HepG2 (cell line): ENCODE results near the gene DNASE1. TPM values are rescaled to one million over a fixed set of nuclear protein-coding genes. Genes with fewer than 3 reads are reported as not detected.

ENCODE experiments used
- ATF7-NPFF ChIP-seq: sonication (generic); formaldehyde crosslinking; IDR thresholded peaks from 2 replicates; pipeline ENCODE4 v1.8.1; 2023; ENCODE audit warnings: mild to moderate bottlenecking, low read depth, missing genetic modification reagents, moderate library complexity
- CAMTA2 ChIP-seq: sonication (generic); formaldehyde crosslinking; IDR thresholded peaks from 2 replicates; pipeline ENCODE4 v1.4.0; 2020; ENCODE audit warnings: mild to moderate bottlenecking, missing genetic modification reagents, borderline replicate concordance
- DMAP1 ChIP-seq: IDR thresholded peaks from 2 replicates; pipeline ENCODE4 v1.6.1; 2016
- ERF ChIP-seq: IDR thresholded peaks from 2 replicates; pipeline ENCODE4 v1.6.1; 2018; ENCODE audit warnings: missing biosample characterization, missing genetic modification reagents
- ETV5 ChIP-seq: IDR thresholded peaks from 2 replicates; pipeline ENCODE4 v1.6.1; 2018; ENCODE audit warnings: missing biosample characterization, missing genetic modification reagents, inconsistent platforms, borderline replicate concordance
- FOSL1 ChIP-seq: sonication (generic); formaldehyde crosslinking; IDR thresholded peaks from 2 replicates; pipeline ENCODE4 v1.9.0; 2021; ENCODE audit warnings: missing genetic modification reagents, borderline replicate concordance
- IKZF4 ChIP-seq: sonication (generic); formaldehyde crosslinking; IDR thresholded peaks from 2 replicates; pipeline ENCODE4 v1.5.1; 2020; ENCODE audit warnings: borderline replicate concordance, mild to moderate bottlenecking, low read depth, missing genetic modification reagents; ENCODE audit errors: not compliant biosample characterization
- ISL2 ChIP-seq: sonication (generic); formaldehyde crosslinking; IDR thresholded peaks from 2 replicates; pipeline ENCODE4 v1.5.0; 2020; ENCODE audit warnings: missing genetic modification reagents
- KAT2B ChIP-seq: fragments of 150-350 bp; IDR thresholded peaks from 2 replicates; pipeline ENCODE4 v1.6.1; 2014; ENCODE audit warnings: low read depth, low read length, borderline replicate concordance
- KMT2A ChIP-seq: sonication (generic); formaldehyde crosslinking; IDR thresholded peaks from 2 replicates; pipeline ENCODE4 v1.4.0; 2020; ENCODE audit warnings: missing genetic modification reagents
- SP4 ChIP-seq: sonication (generic); formaldehyde crosslinking; IDR thresholded peaks from 2 replicates; pipeline ENCODE4 v1.8.1; 2023; ENCODE audit warnings: mild to moderate bottlenecking, missing genetic modification reagents
- XRCC5 ChIP-seq: fragments of 200-400 bp; formaldehyde crosslinking; optimal IDR thresholded peaks from 2 replicates; pipeline ENCODE3; 2017; ENCODE audit warnings: mild to moderate bottlenecking, low read length
- ZNF253 ChIP-seq: sonication (generic); formaldehyde crosslinking; IDR thresholded peaks from 2 replicates; pipeline ENCODE4 v1.8.0; 2022; ENCODE audit warnings: mild to moderate bottlenecking, missing genetic modification reagents, borderline replicate concordance
- ZNF841 ChIP-seq: sonication (generic); formaldehyde crosslinking; IDR thresholded peaks from 2 replicates; pipeline ENCODE4 v1.8.1; 2023; ENCODE audit warnings: missing genetic modification reagents, borderline replicate concordance
- polyA plus RNA-seq, 8 experiments: library from polyadenylated mRNA; depleted of rRNA in 3 of 8; stranded (reverse) in 7 of 8; unstranded in 1 of 8; fragments of >200 nt; fragmentation: Illumina TruSeq in 4 of 8; extraction: Trizol in 4 of 8; gene quantifications; 2 replicates each; pipeline versions ENCODE4 v1.2.1 to v1.2.3, GENCODE V29; 2011 to 2016; ENCODE audit warnings: low read depth in 4 of 8, missing spikeins in 1 of 8, mixed read lengths in 1 of 8; ENCODE audit not compliant: insufficient read depth in 1 of 8
- total RNA-seq, 5 experiments: library from RNA; depleted of rRNA; stranded (reverse); fragments of >200 nt; fragmentation: Illumina TruSeq; extraction: Trizol; gene quantifications; 2 replicates each; pipeline ENCODE4 v1.2.3, GENCODE V29; 2016; ENCODE audit warnings: low read depth in 1 of 5
- TF ChIP-seq, protein P1 (sequence below): IDR thresholded peaks from 2 replicates; pipeline ENCODE4 v1.6.1; 2018; ENCODE audit warnings: missing genetic modification reagents
- TF ChIP-seq, protein P2 (sequence below): sonication (generic); formaldehyde crosslinking; IDR thresholded peaks from 2 replicates; pipeline ENCODE4 v1.5.1; 2020; ENCODE audit warnings: missing genetic modification reagents, mild to moderate bottlenecking, borderline replicate concordance
- TF ChIP-seq, protein P3 (sequence below): sonication (generic); formaldehyde crosslinking; IDR thresholded peaks from 2 replicates; pipeline ENCODE4 v1.4.0; 2020; ENCODE audit warnings: missing genetic modification reagents
- TF ChIP-seq, protein P4 (sequence below): sonication (generic); formaldehyde crosslinking; IDR thresholded peaks from 2 replicates; pipeline ENCODE4 v1.5.0; 2020; ENCODE audit warnings: mild to moderate bottlenecking, missing genetic modification reagents
- TF ChIP-seq, protein P5 (sequence below), 2 experiments: IDR thresholded peaks; 2 replicates each; pipeline ENCODE4 v1.6.1; 2011 to 2012; ENCODE audit warnings: low read length in 2 of 2, borderline replicate concordance in 1 of 2, low read depth in 1 of 2, mild to moderate bottlenecking in 1 of 2, moderate library complexity in 1 of 2

The DNASE1 gene
- total and polyA plus RNA-seq, 2 of the 13 experiments (the other 11 are each of a cell fraction or from before 2014, with no cell fraction given), result 7.1 to 11.1 TPM

DNA sequence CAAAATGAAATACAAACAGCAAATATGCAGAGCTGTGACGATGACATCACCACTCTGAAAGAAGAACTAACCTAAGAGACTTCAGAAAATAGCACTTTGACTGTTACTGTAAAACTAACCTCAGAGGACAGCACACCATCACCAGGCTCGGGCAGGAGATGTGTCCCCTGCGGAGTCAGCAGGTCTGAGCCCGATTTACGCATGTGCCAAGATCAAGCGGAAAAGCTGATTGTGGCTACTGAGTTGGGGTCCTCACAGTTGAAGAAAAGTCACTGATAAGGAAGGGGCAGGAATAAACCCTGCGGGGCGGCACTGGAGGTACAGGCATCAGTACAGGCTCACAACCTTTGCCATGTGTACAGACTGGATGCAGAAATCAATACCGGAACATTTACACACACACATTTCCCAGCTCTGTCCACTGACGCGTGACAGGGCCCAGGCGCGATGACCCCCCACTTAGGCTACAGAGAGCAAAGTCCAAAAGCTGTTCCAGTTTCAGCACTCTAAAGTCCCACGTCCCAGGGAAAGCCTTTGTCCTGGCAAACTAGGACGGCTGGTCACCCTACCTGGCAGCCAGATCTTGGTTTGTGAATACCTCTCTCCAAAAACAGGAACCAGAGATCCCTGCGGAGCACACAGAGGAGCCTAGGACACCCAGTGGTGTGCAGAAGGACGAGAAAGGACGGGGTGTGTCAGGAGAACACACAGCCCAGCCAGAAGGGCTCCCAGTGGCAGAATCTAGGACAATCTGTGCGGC lies 41.3 kb downstream of the DNASE1 start (continued):
- TF ChIP-seq ETV5 (CRISPR knock-in tag), result peak; percentile 98
- TF ChIP-seq, protein P1, sequence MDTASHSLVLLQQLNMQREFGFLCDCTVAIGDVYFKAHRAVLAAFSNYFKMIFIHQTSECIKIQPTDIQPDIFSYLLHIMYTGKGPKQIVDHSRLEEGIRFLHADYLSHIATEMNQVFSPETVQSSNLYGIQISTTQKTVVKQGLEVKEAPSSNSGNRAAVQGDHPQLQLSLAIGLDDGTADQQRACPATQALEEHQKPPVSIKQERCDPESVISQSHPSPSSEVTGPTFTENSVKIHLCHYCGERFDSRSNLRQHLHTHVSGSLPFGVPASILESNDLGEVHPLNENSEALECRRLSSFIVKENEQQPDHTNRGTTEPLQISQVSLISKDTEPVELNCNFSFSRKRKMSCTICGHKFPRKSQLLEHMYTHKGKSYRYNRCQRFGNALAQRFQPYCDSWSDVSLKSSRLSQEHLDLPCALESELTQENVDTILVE, result 0 out of 2 replicates have a peak, but pooled peaks have one; percentile 73
- TF ChIP-seq, protein P2, sequence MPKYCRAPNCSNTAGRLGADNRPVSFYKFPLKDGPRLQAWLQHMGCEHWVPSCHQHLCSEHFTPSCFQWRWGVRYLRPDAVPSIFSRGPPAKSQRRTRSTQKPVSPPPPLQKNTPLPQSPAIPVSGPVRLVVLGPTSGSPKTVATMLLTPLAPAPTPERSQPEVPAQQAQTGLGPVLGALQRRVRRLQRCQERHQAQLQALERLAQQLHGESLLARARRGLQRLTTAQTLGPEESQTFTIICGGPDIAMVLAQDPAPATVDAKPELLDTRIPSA (CRISPR knock-in tag), result no peak
- TF ChIP-seq ZNF841 (CRISPR knock-in tag), result no peak
- TF ChIP-seq, protein P3, sequence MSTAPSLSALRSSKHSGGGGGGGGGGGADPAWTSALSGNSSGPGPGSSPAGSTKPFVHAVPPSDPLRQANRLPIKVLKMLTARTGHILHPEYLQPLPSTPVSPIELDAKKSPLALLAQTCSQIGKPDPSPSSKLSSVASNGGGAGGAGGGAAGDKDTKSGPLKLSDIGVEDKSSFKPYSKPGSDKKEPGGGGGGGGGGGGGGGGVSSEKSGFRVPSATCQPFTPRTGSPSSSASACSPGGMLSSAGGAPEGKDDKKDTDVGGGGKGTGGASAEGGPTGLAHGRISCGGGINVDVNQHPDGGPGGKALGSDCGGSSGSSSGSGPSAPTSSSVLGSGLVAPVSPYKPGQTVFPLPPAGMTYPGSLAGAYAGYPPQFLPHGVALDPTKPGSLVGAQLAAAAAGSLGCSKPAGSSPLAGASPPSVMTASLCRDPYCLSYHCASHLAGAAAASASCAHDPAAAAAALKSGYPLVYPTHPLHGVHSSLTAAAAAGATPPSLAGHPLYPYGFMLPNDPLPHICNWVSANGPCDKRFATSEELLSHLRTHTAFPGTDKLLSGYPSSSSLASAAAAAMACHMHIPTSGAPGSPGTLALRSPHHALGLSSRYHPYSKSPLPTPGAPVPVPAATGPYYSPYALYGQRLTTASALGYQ (CRISPR knock-in tag), result peak; percentile 87
- 0 out of 2 replicates have a peak, but pooled peaks have one; percentile 52 for TF ChIP-seq ZNF253 (CRISPR knock-in tag)
- peak; percentile 56 for TF ChIP-seq XRCC5
- peak; percentile 98 for TF ChIP-seq ERF
- TF ChIP-seq FOSL1 (CRISPR knock-in tag), result no peak; the same call in 1 of the 2 replicates
- TF ChIP-seq KAT2B, result peak; percentile 74
- TF ChIP-seq SP4 (CRISPR knock-in tag), result peak; percentile 61
- TF ChIP-seq ISL2 (CRISPR knock-in tag), result peak; percentile 85
- TF ChIP-seq, protein P4, sequence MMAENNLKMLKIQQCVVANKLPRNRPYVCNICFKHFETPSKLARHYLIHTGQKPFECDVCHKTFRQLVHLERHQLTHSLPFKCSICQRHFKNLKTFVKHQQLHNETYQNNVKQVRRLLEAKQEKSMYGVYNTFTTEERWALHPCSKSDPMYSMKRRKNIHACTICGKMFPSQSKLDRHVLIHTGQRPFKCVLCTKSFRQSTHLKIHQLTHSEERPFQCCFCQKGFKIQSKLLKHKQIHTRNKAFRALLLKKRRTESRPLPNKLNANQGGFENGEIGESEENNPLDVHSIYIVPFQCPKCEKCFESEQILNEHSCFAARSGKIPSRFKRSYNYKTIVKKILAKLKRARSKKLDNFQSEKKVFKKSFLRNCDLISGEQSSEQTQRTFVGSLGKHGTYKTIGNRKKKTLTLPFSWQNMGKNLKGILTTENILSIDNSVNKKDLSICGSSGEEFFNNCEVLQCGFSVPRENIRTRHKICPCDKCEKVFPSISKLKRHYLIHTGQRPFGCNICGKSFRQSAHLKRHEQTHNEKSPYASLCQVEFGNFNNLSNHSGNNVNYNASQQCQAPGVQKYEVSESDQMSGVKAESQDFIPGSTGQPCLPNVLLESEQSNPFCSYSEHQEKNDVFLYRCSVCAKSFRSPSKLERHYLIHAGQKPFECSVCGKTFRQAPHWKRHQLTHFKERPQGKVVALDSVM (CRISPR knock-in tag), result no peak
- peak; percentile 77 for TF ChIP-seq ATF7-NPFF (CRISPR knock-in tag)
- peak; percentile 97 for TF ChIP-seq DMAP1 (CRISPR knock-in tag)
- no peak for TF ChIP-seq IKZF4 (CRISPR knock-in tag)
- peak; percentile 76; the same call in 1 of the 2 replicates for TF ChIP-seq KMT2A (CRISPR knock-in tag)
- TF ChIP-seq, protein P5, sequence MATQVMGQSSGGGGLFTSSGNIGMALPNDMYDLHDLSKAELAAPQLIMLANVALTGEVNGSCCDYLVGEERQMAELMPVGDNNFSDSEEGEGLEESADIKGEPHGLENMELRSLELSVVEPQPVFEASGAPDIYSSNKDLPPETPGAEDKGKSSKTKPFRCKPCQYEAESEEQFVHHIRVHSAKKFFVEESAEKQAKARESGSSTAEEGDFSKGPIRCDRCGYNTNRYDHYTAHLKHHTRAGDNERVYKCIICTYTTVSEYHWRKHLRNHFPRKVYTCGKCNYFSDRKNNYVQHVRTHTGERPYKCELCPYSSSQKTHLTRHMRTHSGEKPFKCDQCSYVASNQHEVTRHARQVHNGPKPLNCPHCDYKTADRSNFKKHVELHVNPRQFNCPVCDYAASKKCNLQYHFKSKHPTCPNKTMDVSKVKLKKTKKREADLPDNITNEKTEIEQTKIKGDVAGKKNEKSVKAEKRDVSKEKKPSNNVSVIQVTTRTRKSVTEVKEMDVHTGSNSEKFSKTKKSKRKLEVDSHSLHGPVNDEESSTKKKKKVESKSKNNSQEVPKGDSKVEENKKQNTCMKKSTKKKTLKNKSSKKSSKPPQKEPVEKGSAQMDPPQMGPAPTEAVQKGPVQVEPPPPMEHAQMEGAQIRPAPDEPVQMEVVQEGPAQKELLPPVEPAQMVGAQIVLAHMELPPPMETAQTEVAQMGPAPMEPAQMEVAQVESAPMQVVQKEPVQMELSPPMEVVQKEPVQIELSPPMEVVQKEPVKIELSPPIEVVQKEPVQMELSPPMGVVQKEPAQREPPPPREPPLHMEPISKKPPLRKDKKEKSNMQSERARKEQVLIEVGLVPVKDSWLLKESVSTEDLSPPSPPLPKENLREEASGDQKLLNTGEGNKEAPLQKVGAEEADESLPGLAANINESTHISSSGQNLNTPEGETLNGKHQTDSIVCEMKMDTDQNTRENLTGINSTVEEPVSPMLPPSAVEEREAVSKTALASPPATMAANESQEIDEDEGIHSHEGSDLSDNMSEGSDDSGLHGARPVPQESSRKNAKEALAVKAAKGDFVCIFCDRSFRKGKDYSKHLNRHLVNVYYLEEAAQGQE (IDR thresholded peaks at IDR 0.05; ENCODE audit: borderline replicate concordance in 1 of 2, low read depth in 1 of 2, low read length in 2 of 2), result peak in 1 of 2 experiments; percentile 77; a peak in 2 of 4 replicates
- TF ChIP-seq CAMTA2 (CRISPR knock-in tag), result no peak
